ENCODE data around the gene RIN3.

The RIN3 gene

DNA sequence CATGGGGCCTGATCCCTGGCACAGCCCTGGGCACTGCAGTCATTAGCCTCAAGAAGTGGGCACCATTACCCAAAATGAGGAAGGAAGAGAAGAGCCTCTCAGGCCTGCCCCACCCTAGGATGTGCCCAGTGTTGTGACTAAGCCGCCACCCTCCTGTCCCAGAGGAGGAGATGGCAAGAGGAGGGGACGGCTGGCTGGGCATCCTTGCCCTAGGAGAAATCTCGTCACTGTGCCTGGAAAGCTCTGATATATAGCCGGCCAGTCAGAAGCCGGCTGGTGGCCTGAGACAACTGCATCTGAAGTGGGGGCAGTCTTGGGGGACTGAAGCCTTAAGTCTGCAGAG lies 119.7 kb downstream of the RIN3 start:
- no peak for DNase-seq (ENCODE audit: low spot score)
- no peak for TF ChIP-seq CTCF (IDR thresholded peaks at IDR 0.05; ENCODE audit: extremely low read depth, missing control alignments)

GRCh38 chr14:92633724-92634123 lies 120.1 kb downstream of the RIN3 start:
- no peak for DNase-seq (ENCODE audit: low spot score)
- TF ChIP-seq CTCF (IDR thresholded peaks at IDR 0.05; ENCODE audit: extremely low read depth, missing control alignments) = no peak

DNA sequence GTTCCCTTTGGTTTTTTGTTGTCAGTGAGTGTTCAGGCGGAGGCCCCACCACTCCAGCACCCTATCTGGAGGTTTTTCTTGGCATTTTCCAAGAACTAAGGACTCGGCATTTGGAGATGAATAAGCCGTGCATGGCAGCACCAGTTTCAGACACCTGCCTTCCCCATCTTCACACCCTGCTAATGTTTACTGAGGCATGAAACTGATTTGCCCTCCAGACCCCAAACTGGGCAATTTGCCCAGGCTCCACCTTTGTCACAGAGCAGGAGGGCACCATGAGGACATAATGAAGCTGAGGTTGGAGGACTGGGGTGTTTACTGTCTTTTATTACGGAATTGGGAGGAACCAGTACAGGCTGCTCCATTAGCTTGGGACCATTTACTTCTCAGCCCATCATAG lies 121.5 kb downstream of the RIN3 start:
- DNase-seq (ENCODE audit: low spot score) = no peak
- no peak for TF ChIP-seq CTCF (IDR thresholded peaks at IDR 0.05; ENCODE audit: extremely low read depth, missing control alignments)

DNA sequence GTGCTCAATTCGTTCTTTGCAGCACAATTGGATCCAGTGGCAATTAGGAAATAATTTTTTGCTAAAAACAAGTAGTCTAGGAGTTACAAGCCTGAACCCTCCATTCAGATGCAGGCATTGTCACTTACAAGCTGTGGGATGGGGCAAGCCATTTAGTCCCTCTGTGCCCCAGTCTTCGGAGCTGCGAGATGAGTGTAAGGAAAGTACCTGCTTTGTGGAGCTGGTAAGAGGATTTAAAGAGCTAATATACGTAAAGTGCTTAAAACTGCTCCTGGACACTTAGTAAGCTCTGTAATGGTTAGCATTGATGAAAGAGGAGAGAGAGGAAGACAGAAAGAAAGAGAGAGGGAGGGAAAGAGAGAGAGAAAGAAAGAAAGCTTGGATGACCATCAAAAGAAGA lies 122.3 kb downstream of the RIN3 start:
- no peak for TF ChIP-seq CTCF (IDR thresholded peaks at IDR 0.05; ENCODE audit: extremely low read depth, missing control alignments)
- no peak for DNase-seq (ENCODE audit: low spot score)

DNA sequence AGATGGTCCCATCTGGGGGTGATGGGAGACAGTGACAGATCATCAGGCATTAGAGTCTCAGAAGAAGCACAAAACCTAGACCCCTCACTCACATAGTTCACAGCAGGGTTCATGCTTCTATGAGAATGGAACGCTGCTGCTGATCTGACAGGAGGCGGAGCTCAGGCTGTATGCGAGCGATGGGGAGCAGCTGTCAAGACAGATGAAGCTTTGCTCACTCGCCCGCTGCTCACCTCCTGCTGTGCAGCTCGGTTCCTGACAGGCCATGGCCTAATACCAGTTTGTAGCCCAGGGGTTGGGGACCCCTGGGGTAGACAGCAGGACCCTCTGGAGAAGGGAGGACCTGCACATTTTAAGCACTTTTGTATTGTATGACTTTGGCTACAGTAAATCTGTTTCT lies 123.6 kb downstream of the RIN3 start:
- TF ChIP-seq CTCF (IDR thresholded peaks at IDR 0.05; ENCODE audit: extremely low read depth, missing control alignments) = no peak
- DNase-seq (ENCODE audit: low spot score) = no peak

DNA sequence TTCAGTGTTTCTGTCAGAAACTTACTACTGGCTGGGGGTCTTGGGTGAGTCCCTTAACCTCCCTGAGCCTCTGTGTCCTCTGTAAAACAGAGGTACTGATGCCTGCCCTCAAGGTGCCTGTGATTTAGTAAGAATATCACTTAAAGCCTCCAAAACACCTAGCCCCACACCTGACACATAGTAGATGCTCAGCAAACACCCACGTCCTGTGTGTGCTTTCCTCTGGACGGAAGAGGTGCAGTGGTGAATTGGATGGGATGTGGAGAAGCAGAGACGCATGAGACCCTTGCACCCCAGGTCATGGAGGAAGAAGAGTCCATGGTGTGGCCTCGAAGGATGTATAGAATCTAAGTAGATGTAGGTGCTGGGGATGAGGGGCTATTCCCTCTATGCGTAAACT lies 124.3 kb downstream of the RIN3 start:
- no peak for DNase-seq (ENCODE audit: low spot score)
- no peak for TF ChIP-seq CTCF (IDR thresholded peaks at IDR 0.05; ENCODE audit: extremely low read depth, missing control alignments)

DNA sequence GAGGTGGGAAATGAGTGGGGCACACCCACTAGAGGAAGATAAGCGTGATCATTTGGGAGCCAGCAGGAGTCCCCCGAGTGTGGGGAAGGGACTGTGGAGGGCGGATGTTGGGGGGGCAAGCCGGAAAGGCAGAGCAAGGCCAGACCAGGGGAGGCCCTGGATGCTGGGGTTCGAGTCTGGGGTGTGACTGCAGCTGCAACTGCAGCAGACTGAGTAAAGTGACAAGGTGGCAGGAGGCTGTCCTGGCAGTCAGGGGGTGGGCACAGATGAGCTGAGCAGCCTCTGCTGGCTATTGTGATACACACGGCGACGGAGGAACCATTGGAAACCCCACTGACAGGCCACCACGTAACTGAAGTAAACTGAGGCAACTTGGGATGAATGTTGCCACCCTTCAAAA lies 124.7 kb downstream of the RIN3 start:
- DNase-seq (ENCODE audit: low spot score) = no peak
- TF ChIP-seq CTCF (IDR thresholded peaks at IDR 0.05; ENCODE audit: extremely low read depth, missing control alignments) = no peak
